ENCODE results near the gene TENM4.

- no peak for TF ChIP-seq BHLHE40 (IDR thresholded peaks at IDR 0.05; ENCODE audit: borderline replicate concordance)
- TF ChIP-seq L3MBTL2 (conservative IDR thresholded peaks at IDR 0.05): no peak
- TF ChIP-seq ZNF384 (IDR thresholded peaks at IDR 0.05): no peak
- TF ChIP-seq LEF1 (IDR thresholded peaks at IDR 0.05; ENCODE audit: borderline replicate concordance): no peak
- TF ChIP-seq SUZ12 (IDR thresholded peaks at IDR 0.05): no peak
- TF ChIP-seq, protein P1, sequence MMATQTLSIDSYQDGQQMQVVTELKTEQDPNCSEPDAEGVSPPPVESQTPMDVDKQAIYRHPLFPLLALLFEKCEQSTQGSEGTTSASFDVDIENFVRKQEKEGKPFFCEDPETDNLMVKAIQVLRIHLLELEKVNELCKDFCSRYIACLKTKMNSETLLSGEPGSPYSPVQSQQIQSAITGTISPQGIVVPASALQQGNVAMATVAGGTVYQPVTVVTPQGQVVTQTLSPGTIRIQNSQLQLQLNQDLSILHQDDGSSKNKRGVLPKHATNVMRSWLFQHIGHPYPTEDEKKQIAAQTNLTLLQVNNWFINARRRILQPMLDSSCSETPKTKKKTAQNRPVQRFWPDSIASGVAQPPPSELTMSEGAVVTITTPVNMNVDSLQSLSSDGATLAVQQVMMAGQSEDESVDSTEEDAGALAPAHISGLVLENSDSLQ (IDR thresholded peaks at IDR 0.05): no peak
- no peak for TF ChIP-seq NFRKB (IDR thresholded peaks at IDR 0.05)
- no peak for TF ChIP-seq FOXA1 (IDR thresholded peaks at IDR 0.05)
- no peak for TF ChIP-seq HDGF (IDR thresholded peaks at IDR 0.05; ENCODE audit: borderline replicate concordance)
- no peak for TF ChIP-seq FOXK2 (IDR thresholded peaks at IDR 0.05)
- TF ChIP-seq FOXM1 (IDR thresholded peaks at IDR 0.05; ENCODE audit: borderline replicate concordance): no peak
- no peak for TF ChIP-seq SP1 (IDR thresholded peaks at IDR 0.05)
Observed at GRCh38 chr11:78669249-78669648, 771.6 kb downstream of the TENM4 start.

Data from HEK293T (cell line).